ENCODE results near the gene TBC1D22A.

Gene TBC1D22A

DNA sequence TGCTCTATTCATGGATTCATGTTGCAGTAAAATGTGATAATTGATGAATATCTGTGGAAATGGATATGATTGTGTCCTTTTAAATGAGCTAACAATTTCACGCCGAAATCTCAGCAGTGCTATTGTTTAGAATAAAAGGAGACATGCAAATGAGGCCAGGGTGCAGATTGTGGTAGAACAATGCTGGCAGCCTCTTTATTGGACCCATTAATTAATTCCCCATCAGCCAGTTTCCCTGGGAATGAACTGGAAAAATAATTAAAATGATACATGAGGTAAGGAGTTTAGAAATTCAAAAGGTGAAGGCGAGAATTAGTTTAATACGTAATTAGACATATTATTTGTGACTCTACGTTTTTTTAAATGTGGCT is 306.2 kb downstream of the TBC1D22A start:
- no peak for DNase-seq

DNA sequence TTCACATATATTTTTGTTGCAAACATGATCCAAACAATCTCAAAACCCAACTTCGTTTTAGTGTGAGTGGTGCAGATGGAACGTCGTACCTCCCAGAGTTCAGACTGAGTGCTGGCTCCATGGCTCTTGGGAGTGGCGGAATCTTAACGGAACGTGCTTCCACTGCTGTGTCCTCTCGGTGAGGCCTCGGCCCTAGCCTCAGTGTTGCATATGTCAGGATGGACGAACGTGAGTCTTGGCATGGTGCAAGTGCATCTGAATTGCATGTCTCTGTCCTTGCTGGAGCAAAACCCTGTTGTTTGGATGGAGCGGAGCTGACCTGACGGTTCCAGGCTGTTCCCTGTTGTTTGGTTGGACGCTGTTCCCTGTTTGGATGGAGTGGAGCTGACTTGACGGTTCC is 306.8 kb downstream of the TBC1D22A start:
- DNase-seq = no peak

DNA sequence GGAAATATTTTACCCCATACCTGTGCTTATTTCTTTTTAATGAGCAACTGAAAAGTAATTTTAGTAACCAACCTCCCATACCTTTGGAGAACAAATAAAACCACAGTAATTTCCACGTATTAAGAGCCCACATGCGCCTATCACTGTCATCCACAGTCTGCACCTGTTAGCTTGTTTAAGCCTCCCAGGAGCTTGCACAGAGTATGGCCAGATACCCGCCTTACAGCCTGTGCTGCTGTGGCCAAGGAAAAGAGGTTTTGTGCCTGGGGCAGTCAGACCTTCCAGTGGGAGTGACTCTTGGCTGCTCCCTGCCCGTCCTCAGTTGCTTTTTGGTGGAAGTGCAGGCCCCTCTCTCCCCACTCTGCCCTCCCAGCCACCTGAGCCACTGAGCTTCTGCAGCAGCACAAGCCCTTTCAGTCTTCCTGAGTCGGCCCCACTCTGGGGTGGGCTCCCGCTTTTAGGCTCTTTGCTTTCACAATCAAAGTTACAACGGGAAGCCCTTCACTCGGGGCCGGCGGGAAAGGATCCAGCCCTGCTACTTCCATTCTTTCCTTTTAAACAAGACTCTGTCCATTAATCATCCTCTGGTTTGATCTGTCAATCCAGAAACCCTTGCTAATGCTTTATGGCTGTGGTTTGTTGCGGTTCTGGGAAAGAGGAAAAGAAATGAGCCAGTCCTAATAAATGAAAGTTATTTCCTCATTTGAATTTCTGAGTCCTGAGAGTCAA is 308.8 kb downstream of the TBC1D22A start:
- no peak for DNase-seq

DNA sequence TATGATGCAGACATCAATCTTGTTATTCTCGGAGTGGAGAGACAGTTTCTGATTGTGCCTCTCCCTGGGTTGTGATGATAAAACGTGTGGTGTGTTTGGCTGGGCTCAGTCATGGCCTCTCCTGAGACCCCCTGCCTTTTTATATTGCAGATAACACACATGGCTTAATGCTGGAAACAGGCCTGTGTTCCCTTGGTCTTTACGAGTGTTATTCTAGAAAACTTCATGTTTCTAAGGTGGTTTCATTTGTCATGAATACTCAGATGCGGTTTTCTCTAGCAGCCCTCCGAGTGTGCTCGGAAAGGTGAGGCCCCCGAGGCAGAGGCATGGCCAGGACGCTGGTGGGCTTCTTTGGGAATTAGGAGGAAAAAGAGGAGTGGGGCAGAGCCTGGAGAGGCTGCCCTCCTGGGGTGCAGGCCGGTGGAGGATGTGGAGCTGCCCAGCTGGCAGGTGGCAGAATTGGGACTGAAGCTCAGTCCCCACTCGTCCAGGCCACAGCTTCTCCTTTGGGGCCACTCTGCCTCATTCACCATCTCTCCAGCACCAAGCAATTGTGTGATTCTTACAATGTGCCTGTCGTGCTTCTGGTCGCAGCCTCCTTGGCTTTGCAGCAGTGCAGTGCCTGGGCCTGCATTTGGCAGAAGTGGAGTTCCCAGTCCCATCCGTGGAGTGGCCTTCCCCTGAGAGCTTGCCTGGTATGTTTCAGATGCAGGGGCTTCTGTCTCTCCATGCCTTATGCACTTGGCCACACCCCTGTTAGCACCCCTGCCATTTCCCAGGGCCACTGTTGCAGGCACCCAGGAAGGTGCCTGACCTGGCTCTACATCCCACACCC is 309.6 kb downstream of the TBC1D22A start:
- no peak for DNase-seq

DNA sequence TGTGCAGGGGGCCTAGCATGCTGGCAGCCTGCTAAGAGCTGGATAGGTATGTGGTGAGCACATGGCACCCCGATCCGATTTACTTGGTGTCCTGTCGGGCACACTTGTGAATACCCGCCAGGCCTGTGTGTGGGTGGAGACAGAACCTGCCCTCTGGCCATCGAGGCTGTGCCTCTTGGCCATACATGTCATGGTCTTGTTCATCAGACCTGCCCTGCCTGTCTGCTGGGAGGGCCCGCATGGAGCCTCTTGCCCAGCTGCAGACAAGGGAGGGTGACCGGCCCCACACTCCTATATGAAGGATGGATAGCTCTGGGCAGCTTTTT is 310.2 kb downstream of the TBC1D22A start:
- DNase-seq = no peak

DNA sequence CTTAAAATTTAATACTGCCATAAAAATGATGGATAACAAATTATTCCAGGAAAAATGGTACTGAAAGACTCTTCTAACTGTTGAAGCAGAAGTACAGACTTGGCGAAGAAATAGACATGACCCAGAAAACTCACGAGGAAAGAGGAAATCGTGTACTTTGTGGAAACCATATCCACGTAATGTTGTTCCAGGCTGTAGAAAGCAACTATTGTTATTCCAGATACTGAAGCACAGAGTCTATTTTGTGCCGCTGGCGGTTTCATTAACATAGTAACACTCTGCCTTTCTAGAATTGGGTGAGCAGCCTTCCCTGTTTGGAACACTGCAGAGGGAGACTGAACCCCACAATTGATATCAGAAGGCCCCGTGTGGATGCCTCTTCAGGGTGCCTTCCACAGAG is 310.6 kb downstream of the TBC1D22A start:
- no peak for DNase-seq

DNA sequence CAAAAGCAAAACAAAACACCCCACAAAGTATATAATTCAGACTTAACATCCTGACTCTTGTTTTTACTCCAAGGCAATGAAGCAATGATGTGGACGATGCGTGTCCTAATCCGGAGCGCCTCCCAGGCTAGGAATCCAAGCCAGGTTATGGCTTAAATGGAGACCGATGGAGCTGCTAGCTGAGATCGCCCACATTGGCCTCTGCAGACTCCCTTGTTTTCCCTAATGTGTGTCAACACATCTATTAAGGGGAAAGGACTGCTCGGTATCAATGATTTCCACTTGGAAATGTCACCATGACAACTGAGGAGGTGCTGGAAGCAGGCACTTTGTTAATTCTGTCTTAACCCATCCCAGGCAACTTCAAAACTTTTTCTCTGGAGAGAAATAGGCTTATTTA is 311.7 kb downstream of the TBC1D22A start:
- DNase-seq = no peak

DNA sequence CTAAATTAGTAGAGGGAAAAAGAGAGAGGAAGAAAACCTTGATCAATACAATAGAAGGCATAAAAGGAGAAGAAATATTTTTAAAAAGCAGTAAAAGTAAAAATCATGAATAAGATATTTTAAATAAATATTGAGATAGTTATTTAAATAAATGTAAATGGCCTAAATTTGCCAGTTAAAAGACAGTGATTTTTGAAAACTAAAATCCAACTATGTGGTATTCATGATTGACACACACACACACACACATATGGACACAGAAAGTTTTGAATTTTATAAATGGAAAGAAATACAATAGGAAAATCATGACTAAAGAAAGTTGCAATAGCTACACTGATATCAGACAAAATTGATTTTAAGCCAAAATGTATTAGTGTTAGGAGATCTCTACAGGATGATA is 313.1 kb downstream of the TBC1D22A start:
- DNase-seq = no peak

DNA sequence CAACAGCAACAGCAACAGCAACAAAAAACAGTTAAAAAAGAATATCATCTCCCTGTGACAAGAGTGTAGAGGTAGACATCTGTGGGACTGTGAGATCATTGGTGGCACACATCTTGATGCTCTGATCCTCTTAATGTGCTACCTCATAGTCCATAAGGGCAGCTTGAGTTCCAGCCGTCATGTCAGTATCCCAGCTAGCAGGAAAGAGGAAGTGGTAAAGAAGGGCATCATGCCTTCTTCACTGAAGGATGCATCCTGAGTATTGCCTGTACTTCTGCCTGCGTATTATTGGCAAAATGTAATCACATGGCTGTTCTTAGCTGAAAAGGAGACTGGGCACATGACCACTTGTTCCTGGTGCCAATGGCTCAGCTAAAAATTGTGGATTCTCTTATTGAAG is 314.3 kb downstream of the TBC1D22A start:
- DNase-seq = no peak

DNA sequence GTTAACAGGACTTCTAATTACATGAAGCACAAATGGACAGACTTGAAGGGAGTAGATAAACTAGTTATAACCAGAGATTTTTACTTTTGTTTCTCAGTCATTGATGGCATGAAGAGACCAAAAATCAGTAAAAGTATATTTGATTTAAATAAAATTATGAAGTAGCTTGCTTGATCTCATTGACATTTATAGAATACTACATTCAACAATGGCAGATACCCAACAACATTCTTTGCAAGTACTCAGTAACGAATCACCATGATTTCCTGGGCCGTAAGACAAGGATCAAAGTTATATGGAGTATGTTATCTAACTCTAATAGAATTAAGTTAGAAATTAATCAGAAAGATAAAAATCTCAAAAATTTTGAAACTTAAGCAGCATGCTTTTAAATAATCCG is 317.6 kb downstream of the TBC1D22A start:
- no peak for DNase-seq

DNA sequence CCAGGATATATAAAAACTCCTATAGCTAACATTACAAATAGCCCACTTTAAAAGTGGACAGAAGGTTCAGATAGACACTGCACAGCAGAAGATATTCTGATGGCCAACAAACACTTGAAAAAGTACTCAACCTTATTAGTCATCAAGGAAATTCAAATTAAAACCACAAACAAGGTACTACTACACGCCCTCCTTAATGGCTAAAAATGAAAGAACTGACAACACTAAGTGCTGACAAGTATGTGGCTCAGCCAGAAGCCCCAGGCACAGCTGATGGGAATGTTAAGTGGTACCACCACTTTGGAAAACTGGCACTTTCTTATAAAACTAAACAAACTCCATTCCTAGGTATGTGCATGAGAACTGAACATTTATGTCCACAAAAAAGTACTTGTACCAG is 320.1 kb downstream of the TBC1D22A start:
- no peak for DNase-seq

DNA sequence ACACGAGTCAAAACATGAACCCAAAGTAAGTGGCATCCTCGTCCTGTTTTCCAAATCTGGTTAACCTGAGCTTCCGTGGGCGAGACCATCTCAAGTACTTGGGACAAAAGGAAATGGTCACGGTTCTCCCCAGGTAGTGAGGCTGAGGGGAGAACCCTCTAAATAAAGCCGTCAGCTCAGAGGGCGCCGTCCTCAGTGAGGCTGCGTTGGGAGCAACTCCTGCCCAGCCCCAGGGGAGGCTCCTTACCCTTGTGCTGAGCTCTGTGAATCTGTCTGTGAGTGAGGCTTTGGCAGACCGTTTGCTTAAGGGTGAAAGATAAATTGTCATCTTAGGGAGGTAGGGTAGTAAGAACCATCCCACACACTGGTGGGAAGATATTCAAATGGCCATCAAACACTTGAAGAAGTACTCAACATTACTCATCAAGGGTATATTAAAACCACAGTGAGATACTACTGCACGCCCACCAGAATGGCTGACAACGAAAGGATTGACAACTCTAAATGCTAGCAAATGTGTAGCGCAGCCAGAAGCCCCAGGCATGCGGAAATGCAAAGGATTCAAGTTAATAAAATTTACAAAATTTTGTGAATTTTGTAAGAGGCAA is 321.0 kb downstream of the TBC1D22A start:
- no peak for DNase-seq

DNA sequence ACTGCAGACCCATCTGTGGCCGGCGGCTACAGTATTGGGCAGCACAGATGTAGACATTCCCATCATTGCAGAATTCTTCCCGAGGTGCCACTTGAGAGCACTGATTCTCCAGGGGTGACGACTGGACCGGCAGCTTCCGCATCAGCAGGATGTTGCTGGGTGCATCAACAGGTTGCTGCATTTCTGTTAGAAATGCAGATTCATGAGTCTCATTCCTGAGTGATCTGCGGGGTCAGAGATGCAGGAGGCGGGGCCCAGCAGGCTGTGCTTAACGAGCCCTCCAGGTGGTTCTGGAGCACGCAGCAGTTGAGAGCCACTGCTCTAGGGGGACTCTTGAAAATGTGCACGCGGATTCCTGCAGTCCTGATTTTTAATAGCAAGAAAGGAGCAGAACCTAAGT is 321.8 kb downstream of the TBC1D22A start:
- no peak for DNase-seq

DNA sequence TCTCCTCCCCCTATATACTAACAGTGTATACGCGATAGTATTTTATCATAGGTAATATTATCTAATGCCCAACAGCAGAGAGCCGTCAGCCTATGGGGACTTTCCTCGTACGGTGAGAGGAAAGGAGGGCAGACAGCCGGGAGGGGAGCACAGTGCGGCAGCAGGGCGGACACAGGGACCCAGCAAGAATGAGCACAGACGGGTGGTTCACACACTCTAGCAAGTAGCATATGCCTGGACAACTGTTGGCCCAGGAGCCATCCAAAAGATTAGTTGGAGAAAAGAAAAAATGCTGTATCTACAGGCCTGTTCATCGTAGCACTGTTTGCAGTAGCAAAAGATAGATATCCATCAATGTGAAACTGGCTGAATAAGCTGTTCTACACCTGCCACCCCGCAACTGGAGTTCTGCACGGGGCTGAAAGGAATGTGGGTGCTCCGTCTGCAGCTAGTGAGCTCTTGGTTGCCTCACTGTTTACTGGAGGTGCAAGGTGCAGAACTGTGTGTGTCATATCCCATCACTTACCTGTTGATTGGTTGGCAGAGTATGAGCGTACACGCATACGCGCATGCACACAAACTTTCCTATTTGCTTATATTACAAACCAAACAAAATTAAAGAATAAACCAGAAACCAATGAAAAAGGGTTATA is 324.3 kb downstream of the TBC1D22A start:
- DNase-seq = no peak

DNA sequence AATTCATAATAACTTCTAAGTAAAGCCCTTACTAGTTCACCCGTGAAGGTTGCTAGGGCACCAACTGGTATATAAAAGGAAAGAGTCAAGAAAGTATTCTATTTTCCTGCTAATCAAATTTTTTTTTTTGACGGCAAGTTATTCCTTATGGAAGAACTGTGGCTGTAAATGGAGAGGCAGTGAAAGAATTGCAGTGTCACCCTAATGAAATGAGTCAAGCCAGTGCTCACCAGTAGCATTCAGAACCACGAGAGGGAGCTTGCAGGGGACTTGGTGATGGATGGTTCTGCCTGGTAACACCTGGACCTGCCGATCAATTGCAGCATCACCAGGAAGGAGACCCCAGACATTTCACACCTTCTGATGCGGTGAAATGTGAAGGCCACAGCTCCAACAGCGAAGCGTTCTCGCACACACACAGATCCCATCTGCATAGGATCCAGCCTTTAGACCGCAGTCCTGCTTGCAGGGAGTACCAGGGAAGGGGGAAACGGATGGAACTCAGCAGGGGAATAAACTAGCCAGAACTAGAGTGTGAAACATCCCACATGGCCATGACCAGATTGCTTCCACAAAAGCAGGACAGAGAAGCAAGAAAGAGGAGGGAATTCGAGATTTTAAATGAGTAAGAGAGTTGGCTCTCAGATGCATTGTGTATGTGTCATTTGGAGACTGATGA is 326.2 kb downstream of the TBC1D22A start:
- no peak for DNase-seq

DNA sequence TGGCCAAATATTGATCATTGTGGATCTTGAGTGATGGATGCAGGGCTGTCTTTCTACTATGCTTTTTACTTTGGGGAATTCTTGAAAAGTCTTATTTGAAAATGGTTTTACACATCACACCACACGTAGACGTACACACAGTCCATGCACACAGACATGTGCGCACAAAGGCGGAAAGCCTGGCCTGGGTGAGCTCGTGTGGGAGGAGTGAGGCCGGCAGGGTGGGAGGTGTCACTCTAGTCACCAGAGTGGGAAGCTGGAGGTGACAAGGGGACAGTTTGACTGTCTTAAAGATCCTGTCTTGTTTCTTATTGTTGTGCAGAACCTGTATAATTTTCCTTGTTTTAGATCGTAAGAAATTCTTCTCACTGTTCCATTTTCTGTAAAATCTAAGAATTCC is 326.9 kb downstream of the TBC1D22A start:
- DNase-seq = no peak

DNA sequence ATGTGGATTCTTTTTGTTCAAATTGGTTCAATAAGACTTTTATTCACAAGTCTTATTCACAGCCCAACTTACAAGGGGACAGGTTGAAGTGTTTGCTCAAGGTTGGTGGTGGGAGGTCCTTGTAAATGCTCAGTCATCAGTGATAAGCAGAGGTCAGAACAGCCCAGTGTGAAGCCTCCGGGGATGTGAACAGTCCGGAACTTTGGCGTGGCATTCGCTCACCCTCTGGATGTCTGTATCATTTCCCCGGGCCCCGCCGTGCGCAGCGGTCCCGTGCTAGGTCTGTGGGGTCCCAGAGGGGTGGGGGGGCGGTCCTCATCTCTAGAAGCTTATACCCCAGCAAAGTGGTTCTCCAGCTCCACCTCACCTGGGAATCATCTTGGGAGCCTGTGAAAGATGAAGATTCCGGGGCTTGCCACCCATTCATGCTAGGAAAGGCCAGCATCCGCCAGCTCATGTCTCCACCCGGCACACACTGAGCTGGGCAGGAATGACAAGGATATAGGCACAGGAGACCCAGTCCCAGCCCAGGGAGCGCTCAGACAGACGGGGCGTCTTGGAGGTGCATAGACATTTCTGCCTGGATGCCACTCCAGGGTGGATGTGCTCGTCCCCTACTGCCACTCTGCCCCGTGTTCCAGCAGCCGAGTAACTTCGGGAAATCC is 327.5 kb downstream of the TBC1D22A start:
- DNase-seq = no peak

DNA sequence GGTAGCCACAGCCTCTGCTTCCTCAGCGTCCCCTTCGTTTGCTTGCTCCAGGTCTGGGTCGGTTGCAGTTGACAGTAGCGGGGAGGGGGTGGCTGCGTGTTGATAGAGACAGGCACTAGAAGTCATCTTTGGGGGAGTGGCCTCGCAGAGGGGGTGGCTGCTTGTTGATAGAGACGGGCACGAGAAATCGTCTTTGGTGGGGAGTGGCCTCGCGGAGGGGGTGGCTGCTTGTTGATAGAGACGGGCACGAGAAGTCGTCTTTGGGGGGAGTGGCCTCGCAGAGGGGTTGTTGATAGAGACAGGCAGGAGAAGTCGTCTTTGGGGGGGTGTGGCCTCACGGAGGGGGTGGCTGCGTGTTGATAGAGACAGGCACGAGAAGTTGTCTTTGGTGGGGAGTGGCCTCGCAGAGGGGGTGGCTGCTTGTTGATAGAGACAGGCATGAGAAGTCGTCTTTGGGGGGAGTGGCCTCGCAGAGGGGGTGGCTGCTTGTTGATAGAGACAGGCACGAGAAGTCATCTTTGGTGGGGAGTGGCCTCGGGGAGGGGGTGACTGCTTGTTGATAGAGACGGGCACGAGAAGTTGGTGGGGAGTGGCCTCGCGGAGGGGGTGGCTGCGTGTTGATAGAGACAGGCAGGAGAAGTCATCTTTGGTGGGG is 328.3 kb downstream of the TBC1D22A start:
- no peak for DNase-seq

DNA sequence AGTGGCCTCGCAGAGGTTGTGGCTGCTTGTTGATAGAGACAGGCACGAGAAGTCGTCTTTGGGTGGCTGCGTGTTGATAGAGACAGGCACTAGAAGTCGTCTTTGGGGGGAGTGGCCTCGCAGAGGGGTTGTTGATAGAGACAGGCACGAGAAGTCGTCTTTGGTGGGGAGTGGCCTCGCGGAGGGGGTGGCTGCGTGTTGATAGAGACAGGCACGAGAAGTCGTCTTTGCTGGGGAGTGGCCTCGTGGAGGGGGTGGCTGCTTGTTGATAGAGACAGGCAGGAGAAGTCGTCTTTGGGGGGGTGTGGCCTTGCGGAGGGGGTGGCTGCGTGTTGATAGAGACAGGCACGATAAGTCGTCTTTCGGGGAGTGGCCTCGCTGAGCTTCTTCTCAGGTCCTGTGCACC is 328.8 kb downstream of the TBC1D22A start:
- no peak for DNase-seq

DNA sequence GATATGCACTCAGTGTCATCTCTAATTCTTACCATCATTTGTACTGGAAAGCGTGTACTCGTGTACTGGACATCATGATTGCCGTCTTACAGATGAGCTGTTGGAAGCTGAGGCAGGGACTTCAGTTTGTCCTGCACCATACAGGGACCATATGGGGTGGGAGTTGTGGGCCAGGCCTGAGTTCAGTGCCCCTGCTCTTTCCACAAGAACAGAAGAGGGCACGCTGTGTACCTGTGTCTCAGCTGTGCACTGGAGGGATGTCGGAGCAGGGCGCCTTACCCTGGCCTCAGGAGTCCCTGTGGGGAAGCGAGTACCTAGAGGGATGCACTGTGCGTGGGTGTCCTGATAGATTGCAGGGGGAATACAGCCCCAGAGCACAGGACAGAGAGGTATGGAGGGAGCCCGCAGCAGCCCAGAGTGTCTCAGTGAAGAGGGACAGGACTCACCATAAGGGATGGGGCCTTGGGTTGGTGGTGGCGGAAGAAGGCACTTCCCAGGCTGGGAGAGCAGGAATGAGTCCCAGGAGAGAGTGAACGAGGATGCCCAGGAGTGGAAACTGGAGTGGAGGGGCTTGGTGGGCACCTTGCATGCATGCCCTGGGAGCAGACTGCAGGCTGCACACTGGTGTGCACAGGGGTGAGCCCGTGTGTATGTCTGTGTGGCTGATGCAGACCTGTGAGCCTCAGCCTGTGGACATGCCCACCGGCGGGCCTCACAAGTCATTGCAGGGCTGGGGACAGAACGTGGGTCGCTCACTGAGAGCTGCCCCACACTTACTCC is 329.7 kb downstream of the TBC1D22A start:
- no peak for DNase-seq

DNA sequence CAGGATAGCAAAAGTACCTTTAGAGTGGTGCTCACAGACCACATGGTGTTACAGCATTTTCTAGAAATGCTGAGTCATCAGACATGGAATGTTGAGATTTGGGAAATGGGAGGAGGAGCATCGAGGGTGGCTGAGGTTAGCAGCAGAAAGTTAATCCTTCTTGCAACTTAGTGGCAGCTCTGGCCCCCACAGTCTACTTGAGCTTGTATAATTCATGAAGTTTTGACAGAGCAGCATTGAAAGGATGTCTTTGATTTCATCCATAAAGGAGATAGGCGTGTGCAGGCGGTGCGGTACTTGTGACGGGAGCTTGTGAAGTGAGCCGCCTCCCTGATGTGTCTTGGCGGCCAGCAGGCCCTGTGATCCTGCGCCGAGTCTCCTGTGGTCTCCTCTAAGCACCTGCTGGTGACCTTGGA is 330.5 kb downstream of the TBC1D22A start:
- DNase-seq = no peak

All from NK-92 treated with Interleukin-12 subunit alpha and Interleukin-12 subunit beta, amount 100 ng/mL, for 24 hours (cell line).